Small intestine (tissue), 7 donors: ENCODE data around the gene TMEM163. TPM values are rescaled to one million over a fixed set of nuclear protein-coding genes. Genes with fewer than 3 reads are reported as not detected.

Experiments used
- DNase-seq, 2 donors: peaks; one replicate each; pipeline versions ENCODE4 v3.0.0 to v3.0.0-alpha.2; 2013
- FAIRE-seq: peaks from 2 replicates; lab custom pipeline; 2012; peaks lifted over from hg19 to GRCh38; lab: Jason Lieb, UNC
- H3K27ac ChIP-seq, 3 donors: one replicate each; pipeline ENCODE4 v1.5.1; 2013; ENCODE audit warnings: low read length in 2 of 3, mild to moderate bottlenecking in 2 of 3, control low read depth in 1 of 3, inconsistent platforms in 1 of 3, low read depth in 1 of 3, moderate library complexity in 1 of 3
- H3K27me3 ChIP-seq, 3 donors: one replicate each; pipeline ENCODE4 v1.6.1; 2013; ENCODE audit warnings: low read length in 3 of 3, inconsistent platforms in 1 of 3; ENCODE audit not compliant: control insufficient read depth in 3 of 3, insufficient read depth in 3 of 3
- H3K36me3 ChIP-seq, 3 donors: one replicate each; pipeline ENCODE4 v1.6.1; 2013; ENCODE audit warnings: low read length in 3 of 3, inconsistent platforms in 1 of 3, low read depth in 1 of 3, mild to moderate bottlenecking in 1 of 3, moderate library complexity in 1 of 3; ENCODE audit not compliant: control insufficient read depth in 3 of 3, insufficient read depth in 2 of 3
- H3K4me1 ChIP-seq, 3 donors: one replicate each; pipeline ENCODE4 v1.6.1; 2013; ENCODE audit warnings: low read length in 2 of 3, inconsistent platforms in 1 of 3, low read depth in 1 of 3, mild to moderate bottlenecking in 1 of 3, moderate library complexity in 1 of 3; ENCODE audit not compliant: control insufficient read depth in 3 of 3, insufficient read depth in 2 of 3
- H3K4me3 ChIP-seq, 3 donors: one replicate each; pipeline ENCODE4 v1.5.1; 2013; ENCODE audit warnings: low read length in 3 of 3, control low read depth in 1 of 3, inconsistent platforms in 1 of 3, low read depth in 1 of 3, mild to moderate bottlenecking in 1 of 3, moderate library complexity in 1 of 3
- H3K9me3 ChIP-seq, 2 donors: one replicate each; pipeline ENCODE4 v1.6.1; 2013; ENCODE audit warnings: low read depth in 1 of 2, low read length in 1 of 2; ENCODE audit not compliant: control insufficient read depth in 2 of 2, insufficient read depth in 1 of 2
- WGBS, 3 donors: extraction: QIAGEN DNeasy Blood & Tissue Kit; methylation state at CpG; one replicate each; pipeline ENCODE4 v1.1.7; 2013; 5-methylcytosine and 5-hydroxymethylcytosine counted together
- polyA plus RNA-seq, 4 donors: library from polyadenylated mRNA; stranded (reverse) in 3 of 4; unstranded in 1 of 4; fragments of 200-250 nt in 3 of 4; fragments of 120-200 nt in 1 of 4; gene quantifications; one replicate each; pipeline versions ENCODE4 v1.2.1 to v1.2.3, GENCODE V29; 2013
- donor health status: healthy with polysubstance abuse.
- donor health status: control.
- donor health status: control.
- donor health status: Bipolar disorder and iron deficiency.
- donor health status: healthy.

The TMEM163 gene
- polyA plus RNA-seq, 4 donors, result 0.13 to 0.57 (median 0.38) TPM

DNA sequence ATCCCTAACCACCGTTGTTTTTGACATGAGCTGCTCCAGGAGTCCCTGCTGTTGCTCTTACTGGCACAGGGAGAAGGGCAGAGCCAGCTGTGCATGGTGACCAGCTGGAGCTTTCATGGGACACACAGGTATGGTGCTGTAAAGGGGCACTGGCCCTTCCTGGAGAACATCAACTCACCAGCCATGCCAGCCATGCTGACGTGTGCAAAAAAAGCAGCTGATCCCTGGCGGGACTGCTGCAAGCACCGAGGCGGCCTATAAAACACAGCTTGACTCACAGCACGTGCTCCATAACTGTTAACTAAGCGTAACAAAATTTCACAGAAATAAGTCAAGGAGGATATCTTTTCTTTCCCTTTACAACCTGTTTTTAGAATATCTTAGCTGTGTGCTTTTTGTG, 165.1 kb downstream of the TMEM163 start:
- Histone ChIP-seq H3K27ac (no peak overlapping the region), H3K27me3 (peaks cover 0 to 2% (median 0%) of the 10 kb centered on the region in 3 donors), H3K4me3 (no peak overlapping the region), H3K36me3 (no peaks in the 10 kb centered on the region), H3K4me1 (no peaks in the 10 kb centered on the region), H3K9me3 (no peaks in the 10 kb centered on the region)
- WGBS, 3 donors, result 90 to 94% (median 90%) methylated on average over 7 of the region's 7 CpGs
- FAIRE-seq (no peak), DNase-seq (no peak)

DNA sequence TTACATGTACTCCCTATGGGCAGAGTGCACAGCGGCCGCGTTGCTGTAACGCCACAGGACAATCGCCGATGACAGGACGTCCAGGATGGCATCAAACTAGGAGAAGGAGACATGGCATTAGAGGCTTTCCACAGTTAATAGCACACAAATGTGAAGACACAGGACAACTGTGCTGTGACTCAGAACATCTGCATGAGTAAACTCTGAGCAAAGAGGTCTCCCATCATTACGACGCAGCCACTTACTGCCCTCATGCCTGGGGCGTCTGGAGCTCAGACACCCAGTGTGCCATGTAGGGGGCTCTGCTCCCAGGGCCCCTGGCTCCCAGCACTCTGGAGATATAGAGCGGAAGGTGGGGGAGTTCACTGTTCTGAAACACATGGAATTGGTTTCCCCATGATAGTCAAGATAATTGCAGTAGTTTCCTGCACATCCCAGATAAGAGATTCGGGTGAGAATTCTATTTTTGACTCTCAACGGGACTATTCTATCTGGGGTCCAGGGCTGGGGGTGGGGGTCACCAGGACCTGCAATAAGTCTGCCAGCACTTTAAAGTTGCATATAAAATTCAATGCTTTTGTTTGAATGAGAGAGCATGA, 168.1 kb downstream of the TMEM163 start:
- Histone ChIP-seq H3K4me3 (no peak overlapping the region), H3K36me3 (no peaks in the 10 kb centered on the region), H3K9me3 (no peaks in the 10 kb centered on the region), H3K4me1 (no peaks in the 10 kb centered on the region), H3K27me3 (peaks cover 0 to 2% (median 0%) of the 10 kb centered on the region in 3 donors), H3K27ac (no peak overlapping the region)
- FAIRE-seq (no peak), DNase-seq (no peak)
- 89 to 92% (median 90%) methylated on average over 13 of the region's 13 CpGs for WGBS, 3 donors

GRCh38 chr2:134549104-134549503, 169.7 kb downstream of the TMEM163 start:
- Histone ChIP-seq H3K27ac (no peak overlapping the region), H3K4me1 (no peaks in the 10 kb centered on the region), H3K4me3 (no peak overlapping the region), H3K36me3 (no peaks in the 10 kb centered on the region), H3K9me3 (no peaks in the 10 kb centered on the region), H3K27me3 (peaks cover 0 to 2% (median 0%) of the 10 kb centered on the region in 3 donors)
- 73 to 90% (median 82%) methylated on average over 3 of the region's 3 CpGs for WGBS, 3 donors
- FAIRE-seq (no peak), DNase-seq (no peak)

- Histone ChIP-seq H3K36me3 (no peaks in the 10 kb centered on the region), H3K4me3 (no peak overlapping the region), H3K27ac (no peak overlapping the region), H3K4me1 (no peaks in the 10 kb centered on the region), H3K27me3 (no peaks in the 10 kb centered on the region), H3K9me3 (no peaks in the 10 kb centered on the region)
- DNase-seq (no peak), FAIRE-seq (no peak)
These were observed 177.8 kb downstream of the TMEM163 start for GRCh38 chr2:134540990-134541389.

DNA sequence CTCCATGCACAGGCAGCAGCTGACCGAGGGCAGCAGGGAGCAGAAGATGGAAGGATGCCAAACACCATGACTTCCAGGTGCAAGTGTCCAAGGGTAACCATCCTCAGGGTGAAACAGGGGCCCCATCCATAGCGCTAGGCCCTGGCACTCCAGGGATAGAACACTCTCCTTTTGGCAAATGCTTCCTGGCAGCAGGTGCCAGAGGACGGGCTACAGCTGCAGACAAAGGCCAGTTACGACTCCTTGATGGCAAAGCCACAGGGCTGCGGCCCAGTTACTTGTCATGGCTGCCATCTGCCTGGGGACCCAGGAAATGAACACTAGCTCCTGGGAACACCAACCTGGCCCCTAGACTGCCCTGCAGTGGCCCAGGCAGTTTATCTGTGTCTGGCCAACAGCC, 178.8 kb downstream of the TMEM163 start:
- 31 to 74% (median 53%) methylated on average over 5 of the region's 5 CpGs for WGBS, 3 donors
- DNase-seq (no peak), FAIRE-seq (no peak)
- H3K4me1 ChIP-seq, result peaks cover 0 to 8% (median 0%) of the 10 kb centered on the region in 3 donors
- H3K9me3 ChIP-seq, result no peaks in the 10 kb centered on the region
- no peaks in the 10 kb centered on the region for H3K27me3 ChIP-seq
- no peak overlapping the region for H3K4me3 ChIP-seq
- H3K27ac ChIP-seq, result no peak overlapping the region
- no peaks in the 10 kb centered on the region for H3K36me3 ChIP-seq

GRCh38 chr2:134537702-134538101, 181.1 kb downstream of the TMEM163 start:
- H3K27me3 ChIP-seq, result no peaks in the 10 kb centered on the region
- no peak for FAIRE-seq
- WGBS, 3 donors, result 65 to 92% (median 76%) methylated on average over 4 of the region's 4 CpGs

GRCh38 chr2:134537121-134537520, 181.7 kb downstream of the TMEM163 start:
- Histone ChIP-seq H3K27ac (no peak overlapping the region), H3K4me1 (peaks cover 0 to 8% (median 0%) of the 10 kb centered on the region in 3 donors), H3K4me3 (no peak overlapping the region), H3K27me3 (no peaks in the 10 kb centered on the region), H3K36me3 (no peaks in the 10 kb centered on the region), H3K9me3 (no peaks in the 10 kb centered on the region)
- WGBS, 3 donors, result 77 to 93% (median 81%) methylated on average over 2 of the region's 2 CpGs
- DNase-seq (no peak), FAIRE-seq (no peak)

More at GRCh38 chr2:134537702-134538101, 181.1 kb downstream of the TMEM163 start:
- Histone ChIP-seq H3K4me1 (peaks cover 0 to 8% (median 0%) of the 10 kb centered on the region in 3 donors), H3K27ac (no peak overlapping the region), H3K9me3 (no peaks in the 10 kb centered on the region), H3K4me3 (no peak overlapping the region), H3K36me3 (no peaks in the 10 kb centered on the region)
- no peak for DNase-seq

GRCh38 chr2:134536296-134536695, 182.5 kb downstream of the TMEM163 start:
- Histone ChIP-seq H3K4me1 (peaks cover 0 to 8% (median 0%) of the 10 kb centered on the region in 3 donors), H3K4me3 (peak overlapping the region in 1 of 3 donors; percentile 1), H3K27ac (no peak overlapping the region), H3K36me3 (no peaks in the 10 kb centered on the region), H3K9me3 (no peaks in the 10 kb centered on the region), H3K27me3 (no peaks in the 10 kb centered on the region)
- DNase-seq (peak in 1 of 2 donors; percentile 28), FAIRE-seq (no peak)
- 59 to 68% (median 63%) methylated on average over 8 of the region's 8 CpGs for WGBS, 3 donors

DNA sequence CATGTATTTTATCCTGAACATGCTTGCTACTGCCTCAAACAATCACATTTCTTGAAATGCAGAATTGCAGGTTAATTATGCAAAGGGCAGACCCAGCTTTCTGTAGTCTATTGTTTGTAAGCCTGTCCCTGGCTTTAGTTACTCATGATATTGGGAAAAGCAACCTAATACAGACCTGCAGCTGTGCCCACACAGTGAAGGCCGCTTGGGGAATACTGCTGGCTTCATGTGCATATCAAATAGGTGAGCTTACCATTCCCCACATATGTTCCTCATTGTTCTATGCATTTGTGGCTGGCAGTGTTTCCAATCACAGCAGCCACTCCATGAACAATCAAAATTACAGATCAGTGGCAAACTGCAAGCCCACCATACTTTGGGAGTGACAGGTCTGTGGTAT, 186.3 kb downstream of the TMEM163 start:
- 70 to 87% (median 85%) methylated on average over 1 of the region's 1 CpG for WGBS, 3 donors
- Histone ChIP-seq H3K4me1 (peaks cover 0 to 8% (median 0%) of the 10 kb centered on the region in 3 donors), H3K36me3 (no peaks in the 10 kb centered on the region), H3K9me3 (no peaks in the 10 kb centered on the region), H3K27me3 (no peaks in the 10 kb centered on the region), H3K27ac (no peak overlapping the region), H3K4me3 (no peak overlapping the region)
- no peak for DNase-seq
- no peak for FAIRE-seq
